PFSK-1 (cell line): ENCODE data around the gene THSD4.

Source experiments
- POLR2AphosphoS5 ChIP-seq: IDR thresholded peaks from 2 replicates; pipeline ENCODE4 v1.6.1; 2012; ENCODE audit warnings: low read depth, mild to moderate bottlenecking, control low read depth, low read length, moderate library complexity
- REST ChIP-seq, 2 experiments: IDR thresholded peaks; 2 replicates each; pipeline versions ENCODE4 v1.6.1 to v1.8.0; 2011 to 2012; ENCODE audit warnings: low read depth in 2 of 2, low read length in 2 of 2, control low read depth in 1 of 2, inconsistent platforms in 1 of 2, mild to moderate bottlenecking in 1 of 2, moderate library complexity in 1 of 2; ENCODE audit not compliant: insufficient read depth in 1 of 2
- SIN3A ChIP-seq: IDR thresholded peaks from 2 replicates; pipeline ENCODE4 v1.6.1; 2012; ENCODE audit warnings: mild to moderate bottlenecking, low read length, moderate library complexity, borderline replicate concordance; ENCODE audit not compliant: insufficient read depth
- TAF1 ChIP-seq: IDR thresholded peaks from 2 replicates; pipeline ENCODE4 v1.6.1; 2012; ENCODE audit warnings: low read length, control low read depth, borderline replicate concordance; ENCODE audit not compliant: insufficient read depth

- TF ChIP-seq REST (IDR thresholded peaks at IDR 0.05; ENCODE audit: insufficient read depth in 1 of 2, low read depth in 2 of 2, low read length in 2 of 2): no peak
- no peak for TF ChIP-seq TAF1
- TF ChIP-seq POLR2AphosphoS5: no peak
- TF ChIP-seq SIN3A: no peak
These were observed 566.7 kb downstream of the THSD4 start for GRCh38 chr15:71682001-71682400.
